Measurements from ENCODE around the gene HRAS. TPM values are rescaled to one million over a fixed set of nuclear protein-coding genes. Genes with fewer than 3 reads are reported as not detected.
"Not testable (repeated sequence)": the region's sequence is repeated elsewhere in the genome, so short reads cannot be mapped to it uniquely, and the experiment has no call there.

The HRAS gene
- total RNA-seq, 1 experiment from 2014 or later, result 30.2 TPM

GRCh38 chr11:534396-535209 lies 773 bp downstream of the HRAS start:
- DNase-seq (ENCODE audit: extremely low read depth, low read depth), result no peak

- no peak for DNase-seq (ENCODE audit: extremely low read depth, low read depth)
Observed at GRCh38 chr11:533586-534395, 1.6 kb downstream of the HRAS start.

GRCh38 chr11:532986-533585 lies 2.3 kb downstream of the HRAS start:
- no peak for DNase-seq (ENCODE audit: extremely low read depth, low read depth)

- no peak for DNase-seq (ENCODE audit: extremely low read depth, low read depth)
Observed at GRCh38 chr11:532527-532985, 2.8 kb downstream of the HRAS start.

GRCh38 chr11:531919-532526 lies 3.4 kb downstream of the HRAS start:
- DNase-seq (ENCODE audit: extremely low read depth, low read depth), result no peak

- DNase-seq (ENCODE audit: extremely low read depth, low read depth), result no peak
Observed at GRCh38 chr11:530960-531831, 4.2 kb downstream of the HRAS start.

GRCh38 chr11:529728-530411 lies 5.5 kb downstream of the HRAS start:
- DNase-seq (ENCODE audit: extremely low read depth, low read depth), result no peak

- DNase-seq (ENCODE audit: extremely low read depth, low read depth), result no peak
Observed at GRCh38 chr11:528815-529727, 6.3 kb downstream of the HRAS start.

- DNase-seq (ENCODE audit: extremely low read depth, low read depth), result no peak
Observed at GRCh38 chr11:528166-528814, 7.1 kb downstream of the HRAS start.

- DNase-seq (ENCODE audit: extremely low read depth, low read depth), result no peak
Observed at GRCh38 chr11:526192-526591, 9.2 kb downstream of the HRAS start.

GRCh38 chr11:521177-521688 lies 14.1 kb downstream of the HRAS start:
- no peak for DNase-seq (ENCODE audit: extremely low read depth, low read depth)

- DNase-seq (ENCODE audit: extremely low read depth, low read depth), result no peak
Observed at GRCh38 chr11:520428-521176, 14.8 kb downstream of the HRAS start.

GRCh38 chr11:518463-519202 lies 16.7 kb downstream of the HRAS start:
- DNase-seq (ENCODE audit: extremely low read depth, low read depth), result peak; percentile 92

GRCh38 chr11:516918-517685 lies 18.3 kb downstream of the HRAS start:
- DNase-seq (ENCODE audit: extremely low read depth, low read depth), result not testable (repeated sequence)

- no peak for DNase-seq (ENCODE audit: extremely low read depth, low read depth)
Observed at GRCh38 chr11:516400-516799, 19.0 kb downstream of the HRAS start.
